Epithelial cell of esophagus (primary cell): ENCODE data around the gene ADGRL2.

Source experiments
- DNase-seq: peaks from one replicate; pipeline ENCODE4 v3.0.0; 2010; ENCODE audit warnings: low read depth
- H3K4me3 ChIP-seq: 2 replicates; pipeline ENCODE4 v1.5.1; 2011; ENCODE audit warnings: mild to moderate bottlenecking, low read length, control low read depth
- CTCF ChIP-seq: IDR thresholded peaks from 2 replicates; pipeline ENCODE4 v1.5.1; 2011; ENCODE audit warnings: low read depth, mild to moderate bottlenecking, low read length, control low read depth, inconsistent platforms; ENCODE audit not compliant: insufficient read depth; ENCODE audit errors: missing control alignments

The ADGRL2 gene

GRCh38 chr1:81887421-81888144 lies 86.8 kb downstream of the ADGRL2 start:
- DNase-seq = peak; percentile 5
- no peak overlapping the region for H3K4me3 ChIP-seq
- no peak for TF ChIP-seq CTCF

- no peak for DNase-seq
- no peak for TF ChIP-seq CTCF
- H3K4me3 ChIP-seq = no peak overlapping the region
Observed at GRCh38 chr1:81889166-81889565, 88.4 kb downstream of the ADGRL2 start.

GRCh38 chr1:81894867-81895266 lies 94.1 kb downstream of the ADGRL2 start:
- TF ChIP-seq CTCF = no peak
- peak; percentile 24 for DNase-seq

GRCh38 chr1:81899214-81899821 lies 98.6 kb downstream of the ADGRL2 start:
- no peak for DNase-seq
- H3K4me3 ChIP-seq = no peak overlapping the region
- TF ChIP-seq CTCF = no peak

More at GRCh38 chr1:81894867-81895266, 94.1 kb downstream of the ADGRL2 start:
- H3K4me3 ChIP-seq = no peak overlapping the region

- H3K4me3 ChIP-seq = no peak overlapping the region
- TF ChIP-seq CTCF = no peak
Observed at GRCh38 chr1:81907575-81907974, 106.8 kb downstream of the ADGRL2 start.

GRCh38 chr1:81912383-81912782 lies 111.6 kb downstream of the ADGRL2 start:
- H3K4me3 ChIP-seq = no peak overlapping the region
- no peak for TF ChIP-seq CTCF
- peak; percentile 88 for DNase-seq

More at GRCh38 chr1:81907575-81907974, 106.8 kb downstream of the ADGRL2 start:
- no peak for DNase-seq
